G401.6 (cell line): ENCODE measurements around the gene TALDO1.
"Not testable (repeated sequence)": the region's sequence is repeated elsewhere in the genome, so short reads cannot be mapped to it uniquely, and the experiment has no call there.

Experiments used
- FAIRE-seq: peaks from 2 replicates; lab custom pipeline; 2012; peaks lifted over from hg19 to GRCh38; lab: Jason Lieb, UNC

The TALDO1 gene

DNA sequence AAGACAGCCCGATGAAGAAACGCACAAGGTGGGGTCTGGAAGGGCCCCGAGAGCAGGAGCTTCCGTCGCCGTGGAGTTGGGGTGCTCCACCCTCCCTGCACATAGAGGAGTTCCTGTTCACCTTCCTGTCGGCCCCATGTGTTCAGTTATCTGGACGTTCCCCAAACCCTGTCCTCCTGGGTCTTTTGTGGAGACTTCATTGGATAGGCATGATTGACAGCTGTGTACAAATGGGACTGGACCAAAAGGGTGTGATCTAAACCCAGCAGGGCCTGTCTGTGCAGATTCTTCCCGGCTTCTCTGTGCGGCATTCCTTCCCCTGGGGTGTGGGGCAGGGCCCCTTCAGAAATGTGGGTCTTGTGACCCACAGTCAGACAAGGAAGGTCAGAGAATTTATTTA lies 9.4 kb upstream of the TALDO1 start:
- not testable (repeated sequence) for FAIRE-seq

DNA sequence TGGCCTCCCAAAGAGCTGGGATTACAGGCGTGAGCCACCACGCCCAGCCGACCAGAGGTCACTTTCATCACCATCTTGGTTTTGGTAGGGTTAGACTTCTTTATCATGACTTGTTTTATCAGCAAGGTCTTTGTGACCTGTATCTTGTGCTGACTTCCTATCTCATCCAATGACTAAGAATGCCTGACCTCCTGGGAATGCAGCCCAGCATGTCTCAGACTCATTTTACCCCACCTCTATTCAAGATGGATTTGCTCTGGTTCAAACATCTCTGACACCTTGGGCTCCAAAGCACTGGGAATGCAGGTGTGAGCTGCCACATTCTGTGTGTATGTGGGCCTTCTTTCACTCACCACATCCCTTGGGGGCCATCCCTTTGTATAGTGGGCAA lies 5.1 kb upstream of the TALDO1 start:
- FAIRE-seq, result no peak

GRCh38 chr11:742571-743201 lies 4.6 kb upstream of the TALDO1 start:
- no peak for FAIRE-seq

- no peak for FAIRE-seq
These were observed 1.8 kb upstream of the TALDO1 start for GRCh38 chr11:745428-745827.

DNA sequence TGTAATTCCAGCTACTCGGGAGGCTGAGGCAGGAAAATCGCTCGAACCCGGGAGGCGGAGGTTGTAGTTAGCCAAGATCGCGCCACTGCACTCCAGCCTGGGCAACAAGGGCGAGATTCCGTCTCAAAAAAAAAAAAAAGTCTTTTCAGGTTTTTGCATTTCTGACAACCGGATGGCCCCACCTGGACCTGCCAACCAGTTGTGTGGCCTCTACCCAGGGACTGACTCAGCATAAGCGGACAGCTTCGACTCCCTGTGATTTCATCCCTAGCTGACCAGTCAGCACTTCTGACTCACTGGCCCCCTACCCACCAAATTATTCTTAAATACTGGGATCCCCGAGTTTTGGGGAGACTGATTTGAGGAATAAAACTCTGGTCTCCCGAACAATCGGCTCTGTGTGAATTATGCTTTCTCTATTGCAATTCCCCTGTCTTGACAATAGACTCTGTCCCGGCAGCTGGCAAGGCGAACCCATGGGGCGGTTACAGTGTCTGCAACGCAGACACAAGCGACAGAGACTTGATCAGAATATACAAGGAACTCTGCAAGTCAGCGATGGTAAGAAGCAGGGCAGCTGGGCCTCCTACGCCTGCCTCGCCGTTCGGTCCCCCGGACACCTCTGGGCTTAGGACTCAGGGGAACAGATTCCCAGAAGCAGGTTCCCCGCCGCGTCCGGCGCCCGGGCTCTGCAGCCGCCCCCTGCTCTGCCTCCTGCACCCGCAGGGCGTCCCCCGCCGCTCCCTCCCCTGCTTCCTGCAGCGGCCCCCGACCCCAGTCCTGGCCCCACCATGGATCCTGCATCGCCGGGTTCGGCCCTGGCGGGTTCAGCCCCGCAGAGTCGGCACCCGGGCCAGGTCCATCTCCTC lies 741 bp upstream of the TALDO1 start:
- no peak for FAIRE-seq

- no peak for FAIRE-seq
These were observed 719 bp downstream of the TALDO1 start for GRCh38 chr11:748007-748359.

DNA sequence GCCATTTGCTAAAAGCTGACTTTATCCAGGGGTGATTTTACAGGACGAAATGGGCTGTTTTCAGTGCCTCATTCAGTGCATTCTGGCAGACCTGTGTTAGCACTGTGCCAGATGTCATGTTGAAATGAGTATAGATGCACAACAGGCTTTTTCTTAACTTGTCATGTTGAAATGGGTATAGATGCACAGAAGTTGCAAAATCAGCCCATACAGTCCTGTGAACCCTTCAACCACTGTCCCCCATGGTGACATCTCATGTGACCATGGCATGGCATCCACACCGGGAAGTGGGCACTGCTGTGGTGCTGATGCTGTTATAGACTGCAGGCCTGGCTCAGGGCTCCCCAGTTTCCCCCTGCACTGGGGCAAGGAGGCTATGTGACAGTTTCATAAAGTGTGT lies 2.5 kb downstream of the TALDO1 start:
- FAIRE-seq, result no peak

DNA sequence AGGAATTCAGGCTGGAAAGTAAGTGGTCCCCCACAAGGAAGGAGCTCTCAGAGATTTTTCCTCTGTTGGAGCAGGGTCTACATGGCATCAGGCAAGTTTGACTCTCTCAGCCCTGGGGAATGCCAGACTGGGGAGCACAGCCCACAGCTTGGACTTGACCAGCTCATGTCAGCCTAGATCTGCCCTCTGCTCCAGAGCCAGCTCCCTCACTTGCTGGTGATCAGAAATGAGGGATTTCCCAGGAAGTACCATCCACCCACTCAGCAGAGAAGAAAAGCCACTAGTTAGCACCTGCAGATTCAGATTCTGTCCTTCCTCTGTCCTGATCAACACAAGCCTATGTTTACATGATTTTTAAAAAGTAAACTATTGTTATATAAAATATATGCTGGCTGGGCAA lies 13.0 kb downstream of the TALDO1 start:
- FAIRE-seq, result no peak

- no peak for FAIRE-seq
These were observed 14.4 kb downstream of the TALDO1 start for GRCh38 chr11:761526-762108.

GRCh38 chr11:762421-763072 lies 15.3 kb downstream of the TALDO1 start:
- FAIRE-seq, result no peak

DNA sequence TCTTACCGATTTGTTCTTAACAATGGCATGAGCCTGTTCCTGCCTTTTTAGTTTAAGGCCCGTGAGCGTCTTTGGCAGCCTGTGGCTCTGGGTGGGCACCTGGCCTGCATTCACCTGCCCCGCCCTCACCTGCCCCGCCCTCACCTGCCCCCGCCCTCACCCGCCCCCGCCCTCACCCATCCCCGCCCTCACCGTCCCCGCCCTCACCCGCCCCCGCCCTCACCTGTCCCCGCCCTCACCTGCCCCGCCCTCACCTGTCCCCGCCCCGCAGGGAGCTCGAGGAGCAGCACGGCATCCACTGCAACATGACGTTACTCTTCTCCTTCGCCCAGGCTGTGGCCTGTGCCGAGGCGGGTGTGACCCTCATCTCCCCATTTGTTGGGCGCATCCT lies 15.8 kb downstream of the TALDO1 start:
- FAIRE-seq, result no peak

- FAIRE-seq, result no peak
These were observed 16.5 kb downstream of the TALDO1 start for GRCh38 chr11:763549-764321.

DNA sequence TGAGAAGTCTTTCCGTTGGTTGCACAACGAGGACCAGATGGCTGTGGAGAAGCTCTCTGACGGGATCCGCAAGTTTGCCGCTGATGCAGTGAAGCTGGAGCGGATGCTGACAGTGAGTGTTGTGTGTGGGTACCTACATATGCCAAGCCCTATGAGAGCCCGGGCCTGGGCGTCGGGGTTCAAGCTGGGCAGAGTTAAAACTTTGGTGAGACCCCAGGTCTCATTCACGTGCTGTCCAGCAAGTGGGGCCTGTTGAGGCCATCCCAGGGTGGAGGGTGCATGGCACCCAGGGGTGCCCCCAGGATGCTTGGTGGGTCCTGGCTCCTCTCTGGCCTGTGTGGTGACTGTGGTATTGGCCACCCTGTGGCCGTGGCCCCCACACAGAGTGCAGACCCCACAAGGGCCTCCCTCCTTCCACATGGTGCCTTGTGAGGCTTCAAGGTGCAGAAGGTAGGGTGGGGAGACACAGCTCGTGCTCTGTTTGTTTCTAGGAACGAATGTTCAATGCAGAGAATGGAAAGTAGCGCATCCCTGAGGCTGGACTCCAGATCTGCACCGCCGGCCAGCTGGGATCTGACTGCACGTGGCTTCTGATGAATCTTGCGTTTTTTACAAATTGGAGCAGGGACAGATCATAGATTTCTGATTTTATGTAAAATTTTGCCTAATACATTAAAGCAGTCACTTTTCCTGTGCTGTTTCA lies 17.2 kb downstream of the TALDO1 start:
- FAIRE-seq, result no peak

GRCh38 chr11:765025-765801 lies 17.9 kb downstream of the TALDO1 start:
- no peak for FAIRE-seq

DNA sequence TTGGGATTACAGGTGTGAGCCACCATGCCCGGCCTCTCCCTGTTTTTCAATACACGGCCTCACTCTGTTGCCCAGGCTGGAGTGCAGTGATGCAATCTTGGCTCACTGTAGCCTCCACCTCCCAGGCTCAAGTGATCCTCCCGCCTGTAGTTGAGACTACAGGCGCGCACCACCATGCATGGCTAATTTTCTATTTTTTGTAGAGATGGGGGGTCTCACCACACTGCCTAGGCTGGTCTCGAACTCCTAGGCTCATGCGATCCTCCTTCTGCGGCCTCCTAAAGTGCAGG lies 18.5 kb downstream of the TALDO1 start:
- no peak for FAIRE-seq

- no peak for FAIRE-seq
These were observed 19.1 kb downstream of the TALDO1 start for GRCh38 chr11:766106-766935.

DNA sequence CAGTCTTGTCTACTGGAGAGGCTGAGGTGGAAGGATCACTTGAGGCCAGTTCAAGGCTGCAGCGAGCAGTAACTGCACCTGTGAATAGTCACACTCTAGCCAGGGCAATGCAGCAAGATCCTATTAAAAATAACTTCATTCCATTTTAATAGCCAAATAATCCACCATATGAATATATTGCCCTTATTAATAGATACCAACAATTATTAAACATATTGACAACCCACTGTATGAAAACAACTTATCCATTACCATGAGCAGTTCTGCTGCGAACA lies 19.6 kb downstream of the TALDO1 start:
- no peak for FAIRE-seq

- no peak for FAIRE-seq
These were observed 20.0 kb downstream of the TALDO1 start for GRCh38 chr11:767238-767637.

- no peak for FAIRE-seq
These were observed 22.8 kb downstream of the TALDO1 start for GRCh38 chr11:769887-770641.
